ENCODE results near the gene TCERG1L. TPM values are rescaled to one million over a fixed set of nuclear protein-coding genes. Genes with fewer than 3 reads are reported as not detected.

TCERG1L gene
- total and polyA plus RNA-seq, 5 donors from 2014 or later, result not detected

DNA sequence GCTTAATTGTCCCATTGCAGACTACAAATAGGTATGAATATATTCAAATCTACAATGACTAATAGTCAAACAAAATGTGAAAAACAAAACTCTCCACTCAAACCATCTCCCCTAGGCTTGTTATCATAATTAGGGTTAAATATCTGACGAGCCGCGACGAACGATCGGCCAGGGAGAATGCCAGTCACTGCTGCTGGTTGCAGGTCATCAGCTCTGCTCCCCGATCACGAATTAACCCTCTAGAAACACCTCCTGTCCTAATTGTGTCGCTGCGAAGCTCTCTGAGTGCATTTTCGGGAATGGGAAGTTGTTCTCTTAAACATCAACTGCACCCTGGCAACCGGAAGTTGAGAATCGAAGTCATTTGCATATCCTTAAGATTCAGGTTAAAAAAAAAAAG lies 167.3 kb downstream of the TCERG1L start:
- no peak overlapping the region for H3K27ac Mint-ChIP-seq
- H3K4me1 ChIP-seq (ENCODE audit: control insufficient read depth, insufficient read depth, low read length, poor library complexity, severe bottlenecking), result no peaks in the 10 kb centered on the region
- H3K4me3 Mint-ChIP-seq, result no peak overlapping the region
- no peak overlapping the region for H3K4me3 ChIP-seq (ENCODE audit: low read depth, low read length)
- no peaks in the 10 kb centered on the region for H3K27me3 ChIP-seq (ENCODE audit: control insufficient read depth, insufficient read depth, low read length)
- H3K27me3 Mint-ChIP-seq, result no peaks in the 10 kb centered on the region
- DNase-seq, result no peak
- H3K9me3 Mint-ChIP-seq, result peaks cover 0 to 5% (median 0%) of the 10 kb centered on the region in 7 donors
- ATAC-seq (ENCODE audit: low read depth in 2 of 2), result no peak
- no peak overlapping the region for H3K27ac ChIP-seq (ENCODE audit: insufficient read depth, low read length, poor library complexity, severe bottlenecking)
- no peaks in the 10 kb centered on the region for H3K4me1 Mint-ChIP-seq
- no peaks in the 10 kb centered on the region for H3K9me3 ChIP-seq (ENCODE audit: control insufficient read depth in 2 of 2, low read length in 2 of 2)
- no peaks in the 10 kb centered on the region for H3K36me3 ChIP-seq (ENCODE audit: control insufficient read depth, insufficient read depth, low read length)
- H3K36me3 Mint-ChIP-seq, result no peaks in the 10 kb centered on the region

DNA sequence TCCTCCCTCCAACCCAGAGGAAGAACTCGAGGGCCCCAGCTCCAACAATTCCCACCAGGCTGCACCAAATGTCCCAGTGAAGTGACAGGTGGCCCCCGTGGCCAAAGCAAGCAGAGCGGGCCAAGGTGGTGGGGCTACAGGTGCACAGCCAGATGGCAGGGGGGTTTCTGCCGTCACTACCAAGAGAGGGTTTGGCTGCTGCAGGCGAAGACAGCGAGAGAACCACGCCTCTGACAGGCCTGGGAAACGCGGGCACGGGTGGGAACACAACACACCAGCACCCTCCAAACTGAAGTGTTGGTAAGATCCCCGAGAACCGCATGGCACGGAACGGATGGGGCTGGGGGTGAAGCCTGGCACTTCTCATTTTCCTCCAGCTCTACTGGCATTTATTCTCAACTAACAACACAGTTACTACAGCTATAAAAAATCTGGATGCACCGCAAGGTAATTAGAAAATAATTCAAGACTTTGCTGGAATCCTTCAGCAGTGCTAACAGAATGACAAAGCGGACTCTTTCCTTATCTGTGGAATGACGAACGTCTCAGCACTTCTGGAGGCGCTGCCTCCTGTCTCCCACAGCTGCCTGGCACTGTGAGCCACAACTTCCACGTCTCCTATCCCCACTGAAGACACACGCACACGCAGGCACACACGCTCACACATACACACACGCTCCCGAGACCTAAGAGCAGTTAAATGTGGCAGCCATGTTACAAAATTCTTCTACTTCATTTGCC lies 167.9 kb downstream of the TCERG1L start:
- ATAC-seq (ENCODE audit: low read depth in 2 of 2) (no peak), DNase-seq (no peak)
- Histone ChIP-seq H3K27ac (ENCODE audit: insufficient read depth, low read length, poor library complexity, severe bottlenecking) (no peak overlapping the region), H3K9me3 (ENCODE audit: control insufficient read depth in 2 of 2, low read length in 2 of 2) (no peaks in the 10 kb centered on the region), H3K4me3 (ENCODE audit: low read depth, low read length) (no peak overlapping the region), H3K4me1 (ENCODE audit: control insufficient read depth, insufficient read depth, low read length, poor library complexity, severe bottlenecking) (no peaks in the 10 kb centered on the region), H3K36me3 (ENCODE audit: control insufficient read depth, insufficient read depth, low read length) (no peaks in the 10 kb centered on the region), H3K27me3 (ENCODE audit: control insufficient read depth, insufficient read depth, low read length) (no peaks in the 10 kb centered on the region)
- peaks cover 0 to 5% (median 0%) of the 10 kb centered on the region in 7 donors for H3K9me3 Mint-ChIP-seq
- no peaks in the 10 kb centered on the region for H3K36me3 Mint-ChIP-seq
- no peak overlapping the region for H3K4me3 Mint-ChIP-seq
- H3K4me1 Mint-ChIP-seq, result no peaks in the 10 kb centered on the region
- H3K27ac Mint-ChIP-seq, result no peak overlapping the region
- H3K27me3 Mint-ChIP-seq, result no peaks in the 10 kb centered on the region

DNA sequence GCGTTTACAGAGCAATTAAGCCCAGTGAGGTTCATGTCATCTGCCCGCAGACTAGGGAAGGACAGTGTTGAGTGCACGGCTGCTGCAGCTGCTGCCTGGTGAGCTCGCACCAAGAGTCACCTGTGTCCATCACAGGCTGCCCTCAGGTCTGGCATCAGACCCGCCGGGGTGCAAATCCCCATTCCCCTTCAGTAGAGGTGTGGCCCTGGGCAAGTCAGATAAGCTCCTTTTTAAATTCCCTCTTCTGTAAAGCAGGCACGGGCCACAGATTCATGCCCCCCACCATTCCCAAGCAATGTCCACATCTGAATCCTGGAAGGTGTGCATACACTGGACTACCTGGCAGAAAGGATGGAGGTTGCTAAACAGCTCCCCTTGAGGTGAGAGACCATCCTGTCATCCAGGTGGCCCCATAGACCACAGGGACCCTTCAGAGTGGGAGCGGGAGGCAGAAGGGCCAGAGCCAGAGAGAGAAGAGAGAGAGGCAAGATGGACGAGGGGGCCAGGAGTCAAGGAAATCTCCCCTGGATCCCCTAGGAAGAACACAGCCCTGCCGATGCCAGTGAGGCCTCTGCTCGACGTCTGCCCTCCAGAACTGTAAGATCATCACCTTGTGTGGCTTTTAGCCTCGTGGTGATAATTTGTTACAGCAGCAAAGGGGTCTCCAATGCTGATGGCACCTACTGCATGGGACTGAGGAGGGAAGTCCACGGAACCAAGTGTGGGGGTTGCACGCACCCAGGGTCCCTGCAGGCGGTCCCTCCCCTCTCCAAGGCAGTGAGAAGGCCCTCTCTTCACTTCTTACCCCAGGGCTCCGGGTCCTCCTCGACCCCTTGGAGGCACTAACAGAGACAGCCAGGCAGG lies 168.8 kb downstream of the TCERG1L start:
- H3K4me3 Mint-ChIP-seq, result no peak overlapping the region
- Histone ChIP-seq H3K27me3 (ENCODE audit: control insufficient read depth, insufficient read depth, low read length) (no peaks in the 10 kb centered on the region), H3K4me1 (ENCODE audit: control insufficient read depth, insufficient read depth, low read length, poor library complexity, severe bottlenecking) (no peaks in the 10 kb centered on the region), H3K4me3 (ENCODE audit: low read depth, low read length) (no peak overlapping the region), H3K36me3 (ENCODE audit: control insufficient read depth, insufficient read depth, low read length) (no peaks in the 10 kb centered on the region), H3K9me3 (ENCODE audit: control insufficient read depth in 2 of 2, low read length in 2 of 2) (no peaks in the 10 kb centered on the region), H3K27ac (ENCODE audit: insufficient read depth, low read length, poor library complexity, severe bottlenecking) (no peak overlapping the region)
- DNase-seq (no peak), ATAC-seq (ENCODE audit: low read depth in 2 of 2) (no peak)
- H3K4me1 Mint-ChIP-seq, result no peaks in the 10 kb centered on the region
- peaks cover 0 to 4% (median 0%) of the 10 kb centered on the region in 7 donors for H3K9me3 Mint-ChIP-seq
- no peaks in the 10 kb centered on the region for H3K36me3 Mint-ChIP-seq
- H3K27ac Mint-ChIP-seq, result no peak overlapping the region
- no peaks in the 10 kb centered on the region for H3K27me3 Mint-ChIP-seq

DNA sequence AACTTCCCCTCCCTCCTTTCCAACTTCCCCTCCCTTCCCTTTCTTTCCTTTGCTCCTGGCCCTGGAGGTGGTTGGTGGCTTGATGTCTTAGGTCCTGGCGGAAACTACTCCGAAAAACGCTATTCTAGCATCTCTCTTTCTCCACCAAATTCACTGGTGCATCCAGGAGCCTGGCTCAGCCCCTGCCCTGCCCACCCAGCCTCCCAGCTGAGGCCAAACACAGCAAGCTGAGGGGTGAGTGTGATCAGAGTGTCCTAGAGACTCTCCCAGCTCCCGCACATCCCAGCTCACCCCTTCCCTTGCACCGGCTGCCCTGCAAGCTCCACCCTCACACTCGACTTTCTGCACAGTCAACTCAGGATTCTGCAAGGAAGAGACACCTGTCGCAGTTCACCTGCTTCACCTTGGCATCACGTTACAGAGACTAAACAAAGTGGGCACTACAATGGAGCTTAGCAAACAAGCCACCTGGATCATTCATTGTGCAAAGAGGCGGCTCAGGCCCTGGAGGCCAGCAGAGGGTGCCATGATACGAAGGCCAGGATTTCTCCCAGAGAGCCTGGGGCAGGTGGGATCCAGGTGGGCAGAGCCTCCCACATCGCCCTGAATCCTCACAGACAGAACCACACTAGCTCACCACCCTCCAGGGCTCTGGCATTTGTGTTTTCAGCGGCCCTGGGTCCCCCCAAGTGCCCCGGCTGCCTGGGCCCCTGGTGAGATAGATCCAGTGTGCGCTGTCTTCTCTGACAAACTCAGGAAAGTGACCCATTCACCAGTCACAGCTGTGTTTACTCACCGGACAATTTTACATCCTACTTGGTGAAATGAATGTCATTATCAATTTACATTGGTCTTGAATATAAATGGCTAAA lies 169.6 kb downstream of the TCERG1L start:
- no peak for DNase-seq
- Mint-ChIP-seq H3K27ac (no peak overlapping the region), H3K36me3 (no peaks in the 10 kb centered on the region), H3K4me1 (no peaks in the 10 kb centered on the region), H3K4me3 (no peak overlapping the region), H3K9me3 (peaks cover 0 to 4% (median 0%) of the 10 kb centered on the region in 7 donors), H3K27me3 (no peaks in the 10 kb centered on the region)
- ATAC-seq (ENCODE audit: low read depth in 2 of 2), result no peak
- no peak overlapping the region for H3K27ac ChIP-seq (ENCODE audit: insufficient read depth, low read length, poor library complexity, severe bottlenecking)
- no peaks in the 10 kb centered on the region for H3K9me3 ChIP-seq (ENCODE audit: control insufficient read depth in 2 of 2, low read length in 2 of 2)
- no peaks in the 10 kb centered on the region for H3K27me3 ChIP-seq (ENCODE audit: control insufficient read depth, insufficient read depth, low read length)
- H3K36me3 ChIP-seq (ENCODE audit: control insufficient read depth, insufficient read depth, low read length), result no peaks in the 10 kb centered on the region
- no peak overlapping the region for H3K4me3 ChIP-seq (ENCODE audit: low read depth, low read length)
- no peaks in the 10 kb centered on the region for H3K4me1 ChIP-seq (ENCODE audit: control insufficient read depth, insufficient read depth, low read length, poor library complexity, severe bottlenecking)

DNA sequence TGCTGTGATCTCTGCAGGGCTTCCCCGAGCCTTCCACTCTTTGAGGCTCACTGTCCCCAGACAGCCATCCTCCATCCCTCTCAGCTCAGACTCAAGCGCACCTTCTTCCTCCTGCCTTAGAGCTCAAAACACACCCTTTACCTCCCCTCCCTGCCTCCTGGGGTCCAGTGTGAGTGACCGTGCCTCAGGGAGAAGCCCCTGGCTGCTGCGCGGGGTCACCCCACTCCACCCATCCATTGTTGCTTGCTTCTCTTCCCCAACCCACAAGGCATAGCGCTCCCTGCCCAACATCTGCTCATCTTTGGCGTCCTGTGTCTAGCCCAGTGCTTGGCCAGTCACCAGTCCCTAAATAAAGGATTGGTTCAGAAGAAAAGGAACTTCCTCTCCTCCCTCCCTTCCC lies 170.3 kb downstream of the TCERG1L start:
- no peaks in the 10 kb centered on the region for H3K9me3 ChIP-seq (ENCODE audit: control insufficient read depth in 2 of 2, low read length in 2 of 2)
- Mint-ChIP-seq H3K4me3 (no peak overlapping the region), H3K4me1 (no peaks in the 10 kb centered on the region), H3K27ac (no peak overlapping the region), H3K36me3 (no peaks in the 10 kb centered on the region), H3K27me3 (no peaks in the 10 kb centered on the region), H3K9me3 (peaks cover 0 to 4% (median 0%) of the 10 kb centered on the region in 7 donors)
- H3K27ac ChIP-seq (ENCODE audit: insufficient read depth, low read length, poor library complexity, severe bottlenecking), result no peak overlapping the region
- no peaks in the 10 kb centered on the region for H3K4me1 ChIP-seq (ENCODE audit: control insufficient read depth, insufficient read depth, low read length, poor library complexity, severe bottlenecking)
- DNase-seq (no peak), ATAC-seq (ENCODE audit: low read depth in 2 of 2) (no peak)
- no peak overlapping the region for H3K4me3 ChIP-seq (ENCODE audit: low read depth, low read length)
- no peaks in the 10 kb centered on the region for H3K27me3 ChIP-seq (ENCODE audit: control insufficient read depth, insufficient read depth, low read length)
- no peaks in the 10 kb centered on the region for H3K36me3 ChIP-seq (ENCODE audit: control insufficient read depth, insufficient read depth, low read length)

DNA sequence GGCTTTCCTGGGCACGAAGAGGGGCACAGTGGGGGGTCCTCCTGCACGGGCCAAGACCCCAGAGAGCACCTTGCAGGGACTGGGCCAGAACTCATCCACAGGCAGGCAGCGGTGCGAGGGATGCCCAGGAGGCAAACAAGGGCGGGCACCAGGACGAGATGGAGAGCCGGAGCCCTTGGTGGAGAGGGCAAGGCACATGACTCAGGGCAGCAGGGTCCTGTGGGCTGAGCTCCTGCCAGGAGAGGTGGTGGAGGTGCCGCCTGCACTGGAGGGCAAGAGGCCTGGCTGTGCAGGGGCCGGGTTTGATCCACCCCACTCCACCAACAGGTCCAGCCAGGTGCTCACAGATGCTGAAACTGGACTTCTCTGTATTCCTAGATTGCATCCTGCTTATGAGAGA lies 170.9 kb downstream of the TCERG1L start:
- H3K36me3 Mint-ChIP-seq, result no peaks in the 10 kb centered on the region
- Histone ChIP-seq H3K27me3 (ENCODE audit: control insufficient read depth, insufficient read depth, low read length) (no peaks in the 10 kb centered on the region), H3K9me3 (ENCODE audit: control insufficient read depth in 2 of 2, low read length in 2 of 2) (no peaks in the 10 kb centered on the region), H3K36me3 (ENCODE audit: control insufficient read depth, insufficient read depth, low read length) (no peaks in the 10 kb centered on the region), H3K4me1 (ENCODE audit: control insufficient read depth, insufficient read depth, low read length, poor library complexity, severe bottlenecking) (no peaks in the 10 kb centered on the region), H3K4me3 (ENCODE audit: low read depth, low read length) (no peak overlapping the region), H3K27ac (ENCODE audit: insufficient read depth, low read length, poor library complexity, severe bottlenecking) (no peak overlapping the region)
- no peak overlapping the region for H3K4me3 Mint-ChIP-seq
- DNase-seq, result no peak
- no peaks in the 10 kb centered on the region for H3K4me1 Mint-ChIP-seq
- H3K27me3 Mint-ChIP-seq, result no peaks in the 10 kb centered on the region
- ATAC-seq (ENCODE audit: low read depth in 2 of 2), result no peak
- H3K9me3 Mint-ChIP-seq, result peaks cover 0 to 4% (median 0%) of the 10 kb centered on the region in 7 donors
- H3K27ac Mint-ChIP-seq, result no peak overlapping the region

GRCh38 chr10:131137223-131137622 lies 174.3 kb downstream of the TCERG1L start:
- no peak overlapping the region for H3K4me3 Mint-ChIP-seq

More at GRCh38 chr10:131137223-131137622, 174.3 kb downstream of the TCERG1L start:
- H3K27me3 ChIP-seq (ENCODE audit: control insufficient read depth, insufficient read depth, low read length), result no peaks in the 10 kb centered on the region
- H3K4me3 ChIP-seq (ENCODE audit: low read depth, low read length), result no peak overlapping the region
- ATAC-seq (ENCODE audit: low read depth in 2 of 2) (no peak), DNase-seq (no peak)
- no peaks in the 10 kb centered on the region for H3K36me3 ChIP-seq (ENCODE audit: control insufficient read depth, insufficient read depth, low read length)
- H3K4me1 Mint-ChIP-seq, result no peaks in the 10 kb centered on the region
- peaks cover 0 to 2% (median 0%) of the 10 kb centered on the region in 7 donors for H3K9me3 Mint-ChIP-seq
- H3K27me3 Mint-ChIP-seq, result no peaks in the 10 kb centered on the region
- no peak overlapping the region for H3K27ac ChIP-seq (ENCODE audit: insufficient read depth, low read length, poor library complexity, severe bottlenecking)
- H3K4me1 ChIP-seq (ENCODE audit: control insufficient read depth, insufficient read depth, low read length, poor library complexity, severe bottlenecking), result no peaks in the 10 kb centered on the region
- no peak overlapping the region for H3K27ac Mint-ChIP-seq
- no peaks in the 10 kb centered on the region for H3K36me3 Mint-ChIP-seq
- H3K9me3 ChIP-seq (ENCODE audit: control insufficient read depth in 2 of 2, low read length in 2 of 2), result no peaks in the 10 kb centered on the region
